IMR-90 (cell line): ENCODE data around the gene GTPBP4. TPM values are rescaled to one million over a fixed set of nuclear protein-coding genes. Genes with fewer than 3 reads are reported as not detected.

Experiments used
- ATAC-seq: fragments of 200-7000 bp; cut with Tn5 transposase; 2 replicates; pipeline ENCODE4 v1.9.1; 2020; ENCODE audit warnings: low read depth, mild to moderate bottlenecking, moderate library complexity
- BruUV-seq: library from RNA; stranded (reverse); fragments of 400-500 nt; replicated peaks from 2 replicates; lab custom pipeline; 2021; lab: Mats Ljungman, UMichigan
- CTCF ChIA-PET: fragments of 300-600 bp; formaldehyde crosslinking; extraction: SDS; loops from one replicate; lab custom pipeline; 2021; ENCODE audit warnings: antibody characterized with exemption; lab: Yijun Ruan, JAX
- POLR2A ChIA-PET: fragments of 300-600 bp; sonication (Branson Sonifier 250); formaldehyde crosslinking; loops from one replicate; lab custom pipeline; 2022; ENCODE audit warnings: antibody characterized with exemption; ENCODE audit not compliant: unreplicated experiment; lab: Charles Lee
- DNase-seq: peaks from one replicate; pipeline ENCODE4 v3.0.0; 2013
- H2AFZ ChIP-seq: replicated peaks from 2 replicates; pipeline ENCODE3; 2013; ENCODE audit warnings: low read length, mild to moderate bottlenecking; ENCODE audit not compliant: poor library complexity
- H2AK5ac ChIP-seq: 2 replicates; pipeline ENCODE4 v1.6.1; 2013; ENCODE audit warnings: low read depth, low read length, inconsistent platforms
- H2AK9ac ChIP-seq: replicated peaks from 2 replicates; pipeline ENCODE3; 2013; ENCODE audit warnings: mild to moderate bottlenecking, low read depth, low read length, moderate library complexity; ENCODE audit not compliant: poor library complexity
- H2BK120ac ChIP-seq: 2 replicates; pipeline ENCODE4 v1.6.1; 2013; ENCODE audit warnings: low read depth, low read length, inconsistent platforms
- H2BK15ac ChIP-seq: 3 replicates; pipeline ENCODE4 v1.6.1; 2013; ENCODE audit warnings: low read depth, low read length, inconsistent platforms
- H2BK20ac ChIP-seq: 2 replicates; pipeline ENCODE4 v1.6.1; 2013; ENCODE audit warnings: low read depth, mild to moderate bottlenecking, inconsistent platforms, low read length, moderate library complexity
- H2BK5ac ChIP-seq: 2 replicates; pipeline ENCODE4 v1.6.1; 2013; ENCODE audit warnings: mild to moderate bottlenecking, low read depth, low read length, inconsistent platforms; ENCODE audit not compliant: poor library complexity, severe bottlenecking
- H3K14ac ChIP-seq: replicated peaks from 2 replicates; pipeline ENCODE4 v1.6.1; 2013; ENCODE audit warnings: low read depth, low read length, inconsistent platforms
- H3K18ac ChIP-seq: 2 replicates; pipeline ENCODE4 v1.6.1; 2013; ENCODE audit warnings: low read depth, low read length, control low read depth
- H3K23ac ChIP-seq: 2 replicates; pipeline ENCODE4 v1.6.1; 2013; ENCODE audit warnings: low read depth, low read length, inconsistent platforms
- H3K27ac ChIP-seq: 2 replicates; pipeline ENCODE4 v1.5.1; 2013; ENCODE audit warnings: mild to moderate bottlenecking, control low read depth, low read length; ENCODE audit not compliant: insufficient read depth
- H3K27me3 ChIP-seq: 2 replicates; pipeline ENCODE4 v1.6.1; 2013; ENCODE audit warnings: low read length; ENCODE audit not compliant: control insufficient read depth, insufficient read depth
- H3K36me3 ChIP-seq: 2 replicates; pipeline ENCODE4 v1.6.1; 2013; ENCODE audit warnings: low read length, mixed read lengths; ENCODE audit not compliant: control insufficient read depth, insufficient read depth
- H3K4ac ChIP-seq: 2 replicates; pipeline ENCODE4 v1.6.1; 2013; ENCODE audit warnings: low read depth, low read length, inconsistent platforms
- H3K4me1 ChIP-seq: 2 replicates; pipeline ENCODE4 v1.6.1; 2013; ENCODE audit warnings: low read length, mixed read lengths; ENCODE audit not compliant: control insufficient read depth, insufficient read depth
- H3K4me2 ChIP-seq: 2 replicates; pipeline ENCODE4 v1.6.1; 2013; ENCODE audit warnings: low read depth, mild to moderate bottlenecking, control low read depth, low read length, moderate library complexity
- H3K4me3 ChIP-seq: 2 replicates; pipeline ENCODE4 v1.5.1; 2013; ENCODE audit warnings: low read depth, mild to moderate bottlenecking, control low read depth, low read length, moderate library complexity; ENCODE audit not compliant: insufficient read depth
- H3K56ac ChIP-seq: 2 replicates; pipeline ENCODE4 v1.6.1; 2013; ENCODE audit warnings: low read length, inconsistent platforms; ENCODE audit not compliant: insufficient read depth; ENCODE audit errors: extremely low read depth
- H3K79me1 ChIP-seq, 2 experiments: 2 replicates each; pipeline ENCODE4 v1.6.1; 2013; ENCODE audit warnings: low read length in 2 of 2, inconsistent platforms in 1 of 2, low read depth in 1 of 2
- H3K9ac ChIP-seq: 2 replicates; pipeline ENCODE4 v1.6.1; 2013; ENCODE audit warnings: low read depth, low read length, control low read depth
- H3K9me1 ChIP-seq: 2 replicates; pipeline ENCODE4 v1.6.1; 2013; ENCODE audit warnings: low read length, inconsistent platforms; ENCODE audit not compliant: insufficient read depth
- H3K9me3 ChIP-seq: 2 replicates; pipeline ENCODE4 v1.6.1; 2013; ENCODE audit warnings: low read length; ENCODE audit not compliant: control insufficient read depth, insufficient read depth
- H4K20me1 ChIP-seq: 2 replicates; pipeline ENCODE4 v1.6.1; 2013; ENCODE audit warnings: low read length, inconsistent platforms; ENCODE audit not compliant: insufficient read depth
- H4K5ac ChIP-seq: 2 replicates; pipeline ENCODE4 v1.6.1; 2013; ENCODE audit warnings: mild to moderate bottlenecking, low read depth, low read length, control low read depth
- H4K8ac ChIP-seq, 2 experiments: 2 replicates each; pipeline ENCODE4 v1.6.1; 2013; ENCODE audit warnings: low read depth in 2 of 2, low read length in 2 of 2, control low read depth in 1 of 2, inconsistent platforms in 1 of 2
- H4K91ac ChIP-seq: 2 replicates; pipeline ENCODE4 v1.6.1; 2013; ENCODE audit warnings: low read depth, low read length, inconsistent platforms; ENCODE audit not compliant: insufficient read depth
- BHLHE40 ChIP-seq: fragments of 150-350 bp; IDR thresholded peaks from 2 replicates; pipeline ENCODE4 v1.6.1; 2016; ENCODE audit warnings: mild to moderate bottlenecking, low read depth, low read length
- CEBPB ChIP-seq: IDR thresholded peaks from 2 replicates; pipeline ENCODE4 v1.6.1; 2012; ENCODE audit warnings: low read depth, low read length, improper control_type of control experiment
- CHD1 ChIP-seq: IDR thresholded peaks from 2 replicates; pipeline ENCODE4 v1.6.1; 2012; ENCODE audit warnings: low read depth, low read length, improper control_type of control experiment
- FOS ChIP-seq: fragments of 150-350 bp; IDR thresholded peaks from 2 replicates; pipeline ENCODE4 v1.6.1; 2016; ENCODE audit warnings: low read depth, low read length
- MAFK ChIP-seq: IDR thresholded peaks from 2 replicates; pipeline ENCODE4 v1.6.1; 2012; ENCODE audit warnings: low read depth, low read length, improper control_type of control experiment
- MAZ ChIP-seq: IDR thresholded peaks from 2 replicates; pipeline ENCODE4 v1.6.1; 2012; ENCODE audit warnings: low read depth, mild to moderate bottlenecking, low read length, improper control_type of control experiment, moderate library complexity, borderline replicate concordance
- MXI1 ChIP-seq: IDR thresholded peaks from 2 replicates; pipeline ENCODE4 v1.6.1; 2012; ENCODE audit warnings: low read depth, mild to moderate bottlenecking, low read length, moderate library complexity, borderline replicate concordance
- NFE2L2 ChIP-seq: fragments of 150-350 bp; IDR thresholded peaks from 2 replicates; pipeline ENCODE4 v1.6.1; 2016; ENCODE audit warnings: low read depth, mild to moderate bottlenecking, low read length
- POLR2A ChIP-seq: IDR thresholded peaks from 2 replicates; pipeline ENCODE4 v1.6.1; 2012; ENCODE audit warnings: mild to moderate bottlenecking, low read depth, low read length
- RAD21 ChIP-seq: IDR thresholded peaks from 2 replicates; pipeline ENCODE4 v1.6.1; 2012; ENCODE audit warnings: low read length, improper control_type of control experiment
- RCOR1 ChIP-seq: IDR thresholded peaks from 2 replicates; pipeline ENCODE4 v1.6.1; 2012; ENCODE audit warnings: mild to moderate bottlenecking, low read length, improper control_type of control experiment; ENCODE audit not compliant: insufficient replicate concordance
- RFX5 ChIP-seq: IDR thresholded peaks from 2 replicates; pipeline ENCODE4 v1.8.0; 2012; ENCODE audit warnings: low read depth, mild to moderate bottlenecking, low read length, moderate library complexity
- SMC3 ChIP-seq: fragments of 150-350 bp; IDR thresholded peaks from 2 replicates; pipeline ENCODE4 v1.6.1; 2016; ENCODE audit warnings: low read depth, mild to moderate bottlenecking, antibody characterized with exemption, low read length, moderate library complexity
- WGBS, 2 experiments: methylation state at CpG; one replicate each; pipeline versions ENCODE4 v1.1.5 to v1.1.7; 2013; ENCODE audit warnings: missing lambda C conversion rate in 2 of 2; ENCODE audit not compliant: insufficient read length in 1 of 2; ENCODE audit errors: extremely low coverage in 2 of 2; 5-methylcytosine and 5-hydroxymethylcytosine counted together
- dilution Hi-C: fragments of 300-500 bp; cut with HindIII; formaldehyde crosslinking; loops from one replicate; pipeline ENCODE4 v1.14.3; 2018; ENCODE audit warnings: low sequenced_read_pairs; ENCODE audit not compliant: unreplicated experiment
- in situ Hi-C: fragments of 300-500 bp; cut with MboI; formaldehyde crosslinking; loops from 3 replicates; pipeline ENCODE4 v1.14.3; 2019; ENCODE audit warnings: low sequenced_read_pairs, inconsistent platforms, mixed read lengths
- intact Hi-C: fragments of 100-400 bp; cut with micrococcal nuclease; formaldehyde crosslinking; loops from 2 replicates; pipeline ENCODE4 v1.10.0; 2022
- polyA plus RNA-seq, 3 experiments: library from polyadenylated mRNA; depleted of rRNA; stranded (reverse); fragments of >200 nt; gene quantifications; 2 replicates each; pipeline ENCODE4 v1.2.3, GENCODE V29; 2012; ENCODE audit warnings: low replicate concordance in 1 of 3
- total RNA-seq: library from RNA; depleted of rRNA; stranded (reverse); fragments of >200 nt; gene quantifications from 2 replicates; pipeline ENCODE4 v1.2.3, GENCODE V29; 2012
- TF ChIP-seq, protein P1 (sequence below): fragments of 150-350 bp; IDR thresholded peaks from 2 replicates; pipeline ENCODE4 v1.6.1; 2017; ENCODE audit warnings: mild to moderate bottlenecking, antibody characterized with exemption, low read length, low read depth
- TF ChIP-seq, protein P2 (sequence below): conservative IDR thresholded peaks from 2 replicates; pipeline ENCODE4 v1.5.1; 2012; ENCODE audit warnings: mild to moderate bottlenecking, low read depth, low read length, improper control_type of control experiment
- TF ChIP-seq, protein P3 (sequence below): fragments of 150-350 bp; IDR thresholded peaks from 2 replicates; pipeline ENCODE4 v1.6.1; 2016; ENCODE audit warnings: low read depth, mild to moderate bottlenecking, low read length, moderate library complexity, borderline replicate concordance

Gene GTPBP4
- total and polyA plus RNA-seq, 2 of the 4 experiments (the other 2 are of a cell fraction), result 46.2 to 48.6 TPM

DNA sequence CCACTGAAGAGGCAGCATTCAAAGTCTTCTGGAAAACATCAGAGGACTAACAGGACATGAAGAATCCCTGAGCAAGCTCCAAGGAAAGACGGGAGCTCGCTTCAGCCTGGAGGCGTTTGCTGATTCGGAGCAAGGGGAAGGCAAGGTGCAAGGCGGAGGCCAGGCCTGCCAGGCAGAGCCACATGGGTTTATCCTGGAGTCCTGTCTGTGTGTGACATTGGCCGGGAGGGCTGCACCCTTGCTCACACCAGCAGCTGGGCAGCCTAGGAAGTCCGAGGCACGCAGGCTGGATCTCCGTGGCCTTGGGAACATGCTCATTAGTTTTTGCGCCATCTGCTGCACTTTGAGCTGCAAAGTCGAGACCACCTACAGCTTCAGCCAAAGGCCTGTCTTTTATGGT lies 34.4 kb upstream of the GTPBP4 start:
- intact Hi-C loops (no loop called here), dilution Hi-C loops (no loop called here), in situ Hi-C loops (no loop called here)
- Histone ChIP-seq H3K9ac (no peak overlapping the region), H3K14ac (no peak overlapping the region), H2BK120ac (no peak overlapping the region), H2BK20ac (no peak overlapping the region), H3K4me2 (no peak overlapping the region), H3K36me3 (no peaks in the 10 kb centered on the region), H4K5ac (no peak overlapping the region), H3K9me1 (no peaks in the 10 kb centered on the region), H3K79me1 (no peaks in the 10 kb centered on the region), H2AK9ac (no peak overlapping the region), H3K9me3 (no peaks in the 10 kb centered on the region), H4K8ac (no peak overlapping the region), H3K4ac (no peak overlapping the region), H2AK5ac (no peak overlapping the region), H2BK15ac (no peak overlapping the region), H3K18ac (no peak overlapping the region), H4K20me1 (no peaks in the 10 kb centered on the region; the same call in 1 of the 2 replicates), H3K4me1 (0 out of 2 replicates have a peak, but pooled peaks cover 2% of the 10 kb centered on the region), H2AFZ (peak overlapping the region; percentile 32), H3K23ac (no peak overlapping the region), H3K27ac (no peak overlapping the region), H2BK5ac (no peak overlapping the region), H3K56ac (no peak overlapping the region), H3K27me3 (peaks cover 43% of the 10 kb centered on the region), H4K91ac (no peak overlapping the region), H3K4me3 (no peak overlapping the region)
- CTCF ChIA-PET, result no interaction called here
- ATAC-seq, result no peak
- TF ChIP-seq RAD21, result no peak
- TF ChIP-seq BHLHE40, result no peak
- no peak for TF ChIP-seq CEBPB
- no peak for TF ChIP-seq SMC3
- TF ChIP-seq, protein P1, sequence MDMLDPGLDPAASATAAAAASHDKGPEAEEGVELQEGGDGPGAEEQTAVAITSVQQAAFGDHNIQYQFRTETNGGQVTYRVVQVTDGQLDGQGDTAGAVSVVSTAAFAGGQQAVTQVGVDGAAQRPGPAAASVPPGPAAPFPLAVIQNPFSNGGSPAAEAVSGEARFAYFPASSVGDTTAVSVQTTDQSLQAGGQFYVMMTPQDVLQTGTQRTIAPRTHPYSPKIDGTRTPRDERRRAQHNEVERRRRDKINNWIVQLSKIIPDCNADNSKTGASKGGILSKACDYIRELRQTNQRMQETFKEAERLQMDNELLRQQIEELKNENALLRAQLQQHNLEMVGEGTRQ, result no peak
- no peak for TF ChIP-seq MXI1
- TF ChIP-seq MAZ, result no peak
- TF ChIP-seq, protein P2, sequence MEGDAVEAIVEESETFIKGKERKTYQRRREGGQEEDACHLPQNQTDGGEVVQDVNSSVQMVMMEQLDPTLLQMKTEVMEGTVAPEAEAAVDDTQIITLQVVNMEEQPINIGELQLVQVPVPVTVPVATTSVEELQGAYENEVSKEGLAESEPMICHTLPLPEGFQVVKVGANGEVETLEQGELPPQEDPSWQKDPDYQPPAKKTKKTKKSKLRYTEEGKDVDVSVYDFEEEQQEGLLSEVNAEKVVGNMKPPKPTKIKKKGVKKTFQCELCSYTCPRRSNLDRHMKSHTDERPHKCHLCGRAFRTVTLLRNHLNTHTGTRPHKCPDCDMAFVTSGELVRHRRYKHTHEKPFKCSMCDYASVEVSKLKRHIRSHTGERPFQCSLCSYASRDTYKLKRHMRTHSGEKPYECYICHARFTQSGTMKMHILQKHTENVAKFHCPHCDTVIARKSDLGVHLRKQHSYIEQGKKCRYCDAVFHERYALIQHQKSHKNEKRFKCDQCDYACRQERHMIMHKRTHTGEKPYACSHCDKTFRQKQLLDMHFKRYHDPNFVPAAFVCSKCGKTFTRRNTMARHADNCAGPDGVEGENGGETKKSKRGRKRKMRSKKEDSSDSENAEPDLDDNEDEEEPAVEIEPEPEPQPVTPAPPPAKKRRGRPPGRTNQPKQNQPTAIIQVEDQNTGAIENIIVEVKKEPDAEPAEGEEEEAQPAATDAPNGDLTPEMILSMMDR, result no peak
- no peak for TF ChIP-seq RCOR1
- TF ChIP-seq, protein P3, sequence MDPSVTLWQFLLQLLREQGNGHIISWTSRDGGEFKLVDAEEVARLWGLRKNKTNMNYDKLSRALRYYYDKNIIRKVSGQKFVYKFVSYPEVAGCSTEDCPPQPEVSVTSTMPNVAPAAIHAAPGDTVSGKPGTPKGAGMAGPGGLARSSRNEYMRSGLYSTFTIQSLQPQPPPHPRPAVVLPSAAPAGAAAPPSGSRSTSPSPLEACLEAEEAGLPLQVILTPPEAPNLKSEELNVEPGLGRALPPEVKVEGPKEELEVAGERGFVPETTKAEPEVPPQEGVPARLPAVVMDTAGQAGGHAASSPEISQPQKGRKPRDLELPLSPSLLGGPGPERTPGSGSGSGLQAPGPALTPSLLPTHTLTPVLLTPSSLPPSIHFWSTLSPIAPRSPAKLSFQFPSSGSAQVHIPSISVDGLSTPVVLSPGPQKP, result no peak
- no peak for TF ChIP-seq CHD1
- no peak for TF ChIP-seq POLR2A
- TF ChIP-seq MAFK, result no peak
- TF ChIP-seq NFE2L2, result no peak
- TF ChIP-seq FOS, result no peak
- TF ChIP-seq RFX5, result no peak
- DNase-seq, result no peak
- POLR2A ChIA-PET, result no interaction called here
- WGBS, 2 experiments, result 82% methylated on average over 10 of the region's 11 CpGs; no CpG with 5 or more reads in 1 of the 2 experiments
- no TSS peak for BruUV-seq
